Endodermal cell (in vitro differentiated cells): ENCODE results near the gene DNAJB4. TPM values are rescaled to one million over a fixed set of nuclear protein-coding genes. Genes with fewer than 3 reads are reported as not detected.
"Not testable (repeated sequence)": the region's sequence is repeated elsewhere in the genome, so short reads cannot be mapped to it uniquely, and the experiment has no call there.

ENCODE experiments used
- DNase-seq: peaks from one replicate; pipeline ENCODE4 v3.0.0-alpha.2; 2017
- H3K27ac ChIP-seq: 2 replicates; pipeline ENCODE4 v1.5.1; 2013; ENCODE audit warnings: mild to moderate bottlenecking, low read depth, low read length, moderate library complexity
- H3K27me3 ChIP-seq: 2 replicates; pipeline ENCODE4 v1.6.1; 2013; ENCODE audit warnings: mild to moderate bottlenecking, low read length, moderate library complexity; ENCODE audit not compliant: insufficient read depth, control insufficient read depth, poor library complexity, severe bottlenecking
- H3K36me3 ChIP-seq: 2 replicates; pipeline ENCODE4 v1.7.0; 2013; ENCODE audit warnings: mild to moderate bottlenecking, low read length, moderate library complexity; ENCODE audit not compliant: control insufficient read depth, insufficient read depth
- H3K4me1 ChIP-seq: one replicate; pipeline ENCODE4 v1.7.0; 2013; ENCODE audit warnings: low read length; ENCODE audit not compliant: control insufficient read depth, insufficient read depth
- H3K4me3 ChIP-seq: 2 replicates; pipeline ENCODE4 v1.5.1; 2013; ENCODE audit warnings: mild to moderate bottlenecking, low read length, moderate library complexity
- H3K9ac ChIP-seq: 2 replicates; pipeline ENCODE4 v1.6.1; 2013; ENCODE audit warnings: mild to moderate bottlenecking, low read length, moderate library complexity; ENCODE audit not compliant: poor library complexity, severe bottlenecking; ENCODE audit errors: extremely low read depth
- H3K9me3 ChIP-seq: 2 replicates; pipeline ENCODE4 v1.6.1; 2013; ENCODE audit warnings: mild to moderate bottlenecking, low read length, moderate library complexity; ENCODE audit not compliant: control insufficient read depth
- H3K27ac Mint-ChIP-seq: 2 replicates; pipeline ENCODE4 v1.8.0; 2020; ENCODE audit warnings: mixed read lengths
- H3K27me3 Mint-ChIP-seq: 2 replicates; pipeline ENCODE4 v1.8.0; 2021; ENCODE audit warnings: mild to moderate bottlenecking, mixed read lengths; ENCODE audit not compliant: insufficient read depth
- H3K36me3 Mint-ChIP-seq: 2 replicates; pipeline ENCODE4 v1.8.0; 2020; ENCODE audit warnings: low read depth, mixed read lengths
- H3K4me1 Mint-ChIP-seq: 2 replicates; pipeline ENCODE4 v1.8.0; 2020; ENCODE audit warnings: mixed read lengths
- H3K4me3 Mint-ChIP-seq: 2 replicates; pipeline ENCODE4 v1.8.0; 2020; ENCODE audit warnings: mild to moderate bottlenecking, moderate library complexity, mixed read lengths
- H3K9me3 Mint-ChIP-seq: 2 replicates; pipeline ENCODE4 v1.8.0; 2020; ENCODE audit warnings: mild to moderate bottlenecking, mixed read lengths
- CTCF ChIP-seq: fragments of 200-600 bp; sonication (generic); conservative IDR thresholded peaks from 2 replicates; pipeline ENCODE4 v1.5.0; 2021; ENCODE audit warnings: antibody characterized with exemption, mild to moderate bottlenecking
- WGBS, 2 experiments: methylation state at CpG; one replicate each; pipeline versions ENCODE4 v1.1.5 to v1.1.7; 2013; ENCODE audit warnings: missing lambda C conversion rate in 2 of 2, mixed read lengths in 1 of 2; ENCODE audit not compliant: insufficient coverage in 1 of 2, insufficient read length in 1 of 2; 5-methylcytosine and 5-hydroxymethylcytosine counted together
- total RNA-seq, 2 donors: library from RNA; stranded (reverse); fragmentation: NEBNext Ultra II Directional in 1 of 2; extraction: Animal tissue kit (Norgen Biotek cat#: 25700) in 1 of 2; gene quantifications; 2 replicates in 1 of 2; 3 replicates in 1 of 2; pipeline ENCODE4 v1.2.1, GENCODE V29; 2021

The DNAJB4 gene
- total RNA-seq, 2 donors from 2014 or later: 16.4 to 38.4 TPM

DNA sequence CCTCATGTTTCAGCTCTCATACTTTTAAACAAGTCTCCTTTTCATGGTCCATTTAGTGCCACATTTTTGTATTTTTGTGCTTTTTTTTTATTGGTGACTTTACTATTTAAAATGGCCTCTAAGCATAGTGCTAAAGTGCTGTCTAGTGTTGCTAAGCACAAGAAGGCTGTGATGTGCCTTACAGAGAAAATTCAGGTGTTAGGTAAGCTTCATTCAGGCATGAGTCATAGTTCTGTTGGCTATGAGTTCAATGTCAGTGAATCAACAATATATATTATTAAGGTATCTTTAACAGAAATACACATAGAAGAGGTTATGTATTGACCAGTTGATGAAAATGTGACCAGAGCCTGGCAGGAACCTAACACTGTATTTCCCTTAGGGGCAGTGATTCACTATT lies 13.1 kb upstream of the DNAJB4 start:
- Histone ChIP-seq H3K27me3 (no peaks in the 10 kb centered on the region), H3K27ac (no peak overlapping the region), H3K36me3 (peaks cover 23% of the 10 kb centered on the region), H3K4me1 (no peaks in the 10 kb centered on the region), H3K9me3 (no peaks in the 10 kb centered on the region), H3K4me3 (no peak overlapping the region), H3K9ac (no peak overlapping the region)
- H3K4me3 Mint-ChIP-seq: no peak overlapping the region
- no peaks in the 10 kb centered on the region for H3K9me3 Mint-ChIP-seq
- peaks cover 8% of the 10 kb centered on the region for H3K4me1 Mint-ChIP-seq
- H3K27me3 Mint-ChIP-seq: no peaks in the 10 kb centered on the region
- H3K36me3 Mint-ChIP-seq: peaks cover 34% of the 10 kb centered on the region
- DNase-seq: no peak
- no peak for TF ChIP-seq CTCF
- H3K27ac Mint-ChIP-seq: no peak overlapping the region

DNA sequence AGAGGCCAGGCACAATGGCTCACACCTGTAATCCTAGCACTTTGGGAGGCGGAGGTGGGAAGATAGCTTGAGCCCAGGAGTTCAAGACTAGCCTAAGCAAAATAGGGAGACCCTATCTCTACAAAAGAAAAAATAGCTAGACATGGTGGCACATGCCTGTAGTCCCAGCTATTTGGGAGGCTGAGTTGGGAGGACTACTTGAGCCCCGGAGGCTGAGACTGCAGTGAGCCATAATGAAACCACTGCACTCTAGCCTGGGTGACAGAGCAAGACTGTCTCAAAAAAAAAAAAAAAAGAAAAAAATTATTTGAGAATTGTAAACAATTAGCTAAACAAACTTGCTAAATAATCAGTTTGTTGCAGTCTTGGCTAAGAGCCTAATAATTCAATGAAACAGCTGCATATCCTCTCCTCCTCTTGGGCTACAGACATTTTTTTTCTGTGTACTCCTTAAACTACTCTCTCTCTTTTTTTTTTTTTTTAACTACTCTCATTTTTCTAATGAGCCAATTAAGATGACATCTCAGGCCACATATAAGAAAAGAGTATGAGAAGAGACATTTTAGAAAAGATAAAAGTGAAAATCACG lies 10.5 kb upstream of the DNAJB4 start:
- H3K27me3 Mint-ChIP-seq: no peaks in the 10 kb centered on the region
- no peak overlapping the region for H3K4me3 Mint-ChIP-seq
- Histone ChIP-seq H3K9ac (no peak overlapping the region), H3K36me3 (peaks cover 23% of the 10 kb centered on the region), H3K27me3 (no peaks in the 10 kb centered on the region), H3K9me3 (no peaks in the 10 kb centered on the region), H3K27ac (no peak overlapping the region), H3K4me1 (no peaks in the 10 kb centered on the region), H3K4me3 (no peak overlapping the region)
- no peak for DNase-seq
- 100% methylated on average over 3 of the region's 3 CpGs; no CpG with 5 or more reads in 1 of the 2 experiments for WGBS, 2 experiments
- H3K4me1 Mint-ChIP-seq: peaks cover 3% of the 10 kb centered on the region
- H3K36me3 Mint-ChIP-seq: peaks cover 41% of the 10 kb centered on the region
- H3K27ac Mint-ChIP-seq: no peak overlapping the region
- H3K9me3 Mint-ChIP-seq: no peaks in the 10 kb centered on the region
- no peak for TF ChIP-seq CTCF

DNA sequence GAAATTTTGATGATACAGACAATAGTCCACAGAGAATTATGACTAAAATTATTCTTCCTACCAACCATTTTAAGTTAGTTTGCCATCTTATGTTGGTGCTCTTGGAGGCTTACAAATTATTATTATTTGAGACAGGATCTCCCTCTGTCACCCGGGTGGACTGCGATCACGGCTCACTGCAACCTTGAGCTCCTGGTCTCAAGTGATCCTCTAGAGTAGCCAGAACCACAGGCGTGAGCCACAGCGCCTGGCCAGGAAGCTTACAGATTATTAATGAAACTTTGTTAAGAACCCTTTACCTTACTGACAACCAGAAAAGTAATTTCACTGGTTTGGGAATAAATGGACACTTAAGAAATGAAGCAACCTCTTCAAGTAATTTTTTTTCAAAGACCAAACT lies 8.0 kb upstream of the DNAJB4 start:
- H3K4me3 Mint-ChIP-seq: no peak overlapping the region
- peaks cover 26% of the 10 kb centered on the region for H3K36me3 Mint-ChIP-seq
- TF ChIP-seq CTCF: no peak
- no peak overlapping the region for H3K4me3 ChIP-seq
- no peaks in the 10 kb centered on the region for H3K4me1 ChIP-seq
- 96 to 100% methylated on average over 4 to 5 of the region's 5 CpGs for WGBS, 2 experiments
- H3K27ac ChIP-seq: no peak overlapping the region
- H3K27me3 ChIP-seq: no peaks in the 10 kb centered on the region
- H3K9me3 ChIP-seq: no peaks in the 10 kb centered on the region
- no peaks in the 10 kb centered on the region for H3K9me3 Mint-ChIP-seq
- H3K36me3 ChIP-seq: peaks cover 20% of the 10 kb centered on the region
- no peaks in the 10 kb centered on the region for H3K27me3 Mint-ChIP-seq
- no peaks in the 10 kb centered on the region for H3K4me1 Mint-ChIP-seq
- no peak for DNase-seq
- no peak overlapping the region for H3K27ac Mint-ChIP-seq
- no peak overlapping the region for H3K9ac ChIP-seq

- not testable (repeated sequence) for H3K36me3 Mint-ChIP-seq, H3K4me3 Mint-ChIP-seq, H3K9me3 ChIP-seq, H3K9me3 Mint-ChIP-seq, H3K4me3 ChIP-seq, H3K36me3 ChIP-seq, H3K9ac ChIP-seq, H3K27ac ChIP-seq, DNase-seq, H3K27ac Mint-ChIP-seq, H3K4me1 Mint-ChIP-seq, H3K4me1 ChIP-seq, H3K27me3 Mint-ChIP-seq, H3K27me3 ChIP-seq
- WGBS, 2 experiments: 95 to 100% methylated on average over 10 to 11 of the region's 11 CpGs
These were observed 4.2 kb upstream of the DNAJB4 start for GRCh38 chr1:78000536-78000935.
